CD4-positive, alpha-beta T cell treated with Interleukin-21 for 1 hour (primary cell): ENCODE data around the gene KCND1.
"Not testable (repeated sequence)": the region's sequence is repeated elsewhere in the genome, so short reads cannot be mapped to it uniquely, and the experiment has no call there.

Experiments used
- DNase-seq: peaks from one replicate; pipeline ENCODE4 v3.0.0-alpha.2; 2020

KCND1 gene

DNA sequence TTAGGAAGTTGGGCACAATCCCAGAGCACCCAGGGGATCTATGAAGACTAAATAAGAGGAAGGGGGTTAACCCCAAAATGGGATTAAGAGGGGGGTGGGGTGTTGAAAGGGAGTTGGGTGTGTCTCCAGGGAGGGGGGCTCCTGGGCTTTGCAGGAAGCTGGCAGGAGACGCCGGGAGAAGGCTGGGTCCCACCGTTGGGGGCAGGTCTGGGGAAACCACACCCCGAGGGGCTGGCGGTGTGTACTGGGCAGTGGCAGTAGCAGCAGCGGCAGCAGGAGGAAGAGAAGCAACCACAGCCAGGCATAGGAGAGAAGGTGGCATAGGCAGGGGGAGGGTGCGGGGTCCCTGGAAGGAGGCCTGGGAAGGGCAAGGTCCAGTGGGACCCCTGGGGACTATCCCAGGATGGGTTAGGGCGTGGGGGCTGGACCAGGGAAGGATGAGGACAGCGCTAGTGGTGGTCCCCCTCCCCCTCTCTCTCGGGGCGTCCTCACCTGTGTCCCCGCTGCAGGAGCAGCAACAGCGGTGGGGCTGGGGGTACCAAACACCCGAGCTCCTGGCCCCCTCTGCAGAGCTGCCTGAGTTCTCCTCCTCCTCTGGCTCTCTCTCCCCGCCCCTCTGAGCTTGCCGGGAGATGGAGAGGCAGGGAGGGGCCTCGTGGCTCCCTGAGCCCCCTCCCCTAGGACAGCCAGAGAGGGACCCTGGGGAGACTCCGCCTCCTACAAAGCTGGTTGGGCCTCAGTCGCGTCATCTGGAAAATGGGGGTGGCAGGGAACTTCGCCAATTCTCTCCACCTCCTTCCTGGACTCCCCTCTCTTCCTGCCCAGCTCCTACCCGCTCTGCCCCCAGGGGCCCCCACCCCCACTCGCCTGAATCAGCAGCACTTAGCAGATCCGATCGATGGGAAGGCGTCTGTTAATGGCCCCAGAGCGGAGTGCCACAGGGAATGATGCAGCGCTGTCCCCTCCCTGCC, at the start of gene KCND1:
KCND1 (minus strand) TSS at position 596 of the 971 bp plus-strand sequence. CDS start 1,573 bp downstream, outside the sequence.
- no peak for DNase-seq

DNA sequence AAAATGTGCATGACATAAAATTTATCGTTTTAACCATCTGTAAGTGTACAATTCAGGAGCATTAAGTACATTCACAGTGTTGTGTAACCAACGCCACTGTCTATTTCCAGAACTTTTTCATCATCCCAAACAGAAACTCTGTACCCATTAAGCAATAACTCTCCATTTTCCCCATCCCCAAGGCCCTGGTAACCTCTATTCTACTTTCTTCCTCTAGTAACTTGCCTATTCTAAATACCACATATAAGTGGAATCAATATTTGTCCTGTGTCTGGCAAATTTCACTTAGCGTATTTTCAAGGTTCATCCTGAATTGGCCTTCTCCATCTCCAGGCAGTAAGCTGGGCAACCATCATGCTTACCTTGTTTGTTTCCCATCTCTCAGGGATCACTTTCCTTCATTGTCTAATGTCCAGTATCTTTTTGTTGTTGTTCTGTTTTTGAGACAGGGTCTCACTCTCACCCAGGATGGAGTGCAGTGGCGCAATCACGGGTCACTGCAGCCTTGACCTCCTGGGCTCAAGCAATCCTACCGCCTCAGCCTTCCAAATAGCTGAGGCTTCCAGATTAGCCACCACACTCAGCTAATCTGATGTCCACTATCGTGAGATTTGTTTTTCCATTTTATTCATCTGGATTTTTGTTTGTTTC, 48.1 kb upstream of the KCND1 start:
- no peak for DNase-seq

DNA sequence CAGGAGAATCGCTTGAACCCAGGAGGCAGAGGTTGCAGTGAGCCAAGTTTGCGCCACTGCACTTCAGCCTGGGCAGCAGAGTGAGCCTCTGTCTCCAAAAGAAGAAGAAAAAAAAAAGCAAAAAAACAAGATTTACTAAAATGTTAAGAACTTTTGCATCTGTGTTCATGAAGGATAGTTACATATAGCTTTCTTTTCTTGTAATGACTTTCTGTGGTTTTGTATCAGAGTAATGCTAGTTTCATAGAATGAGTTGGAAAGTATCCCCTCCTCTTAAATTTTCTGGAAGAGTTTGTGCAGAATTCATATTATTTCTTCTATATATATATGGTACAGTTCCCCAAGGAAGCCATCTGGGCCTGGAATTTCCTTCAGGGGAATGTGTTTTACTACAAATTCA, 47.4 kb upstream of the KCND1 start:
- DNase-seq: no peak

DNA sequence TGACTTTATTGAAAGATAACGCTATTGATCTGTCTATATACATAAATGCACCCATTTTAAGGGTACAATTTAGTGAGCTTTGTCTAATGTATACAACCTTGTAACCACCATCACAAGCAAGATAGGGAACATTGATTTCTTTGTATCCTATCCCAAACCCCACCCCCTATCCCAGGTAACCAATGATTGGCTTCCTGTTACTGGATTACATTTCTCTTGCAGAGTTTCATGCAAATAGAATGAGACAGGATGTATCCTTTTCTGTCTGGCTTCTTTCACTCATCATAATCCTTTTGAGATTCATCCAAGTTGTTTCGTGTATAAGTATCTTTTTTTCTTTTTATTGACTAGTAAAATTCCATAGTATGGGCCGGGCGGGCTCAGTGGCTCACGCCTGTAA, 32.1 kb upstream of the KCND1 start:
- DNase-seq: no peak

DNA sequence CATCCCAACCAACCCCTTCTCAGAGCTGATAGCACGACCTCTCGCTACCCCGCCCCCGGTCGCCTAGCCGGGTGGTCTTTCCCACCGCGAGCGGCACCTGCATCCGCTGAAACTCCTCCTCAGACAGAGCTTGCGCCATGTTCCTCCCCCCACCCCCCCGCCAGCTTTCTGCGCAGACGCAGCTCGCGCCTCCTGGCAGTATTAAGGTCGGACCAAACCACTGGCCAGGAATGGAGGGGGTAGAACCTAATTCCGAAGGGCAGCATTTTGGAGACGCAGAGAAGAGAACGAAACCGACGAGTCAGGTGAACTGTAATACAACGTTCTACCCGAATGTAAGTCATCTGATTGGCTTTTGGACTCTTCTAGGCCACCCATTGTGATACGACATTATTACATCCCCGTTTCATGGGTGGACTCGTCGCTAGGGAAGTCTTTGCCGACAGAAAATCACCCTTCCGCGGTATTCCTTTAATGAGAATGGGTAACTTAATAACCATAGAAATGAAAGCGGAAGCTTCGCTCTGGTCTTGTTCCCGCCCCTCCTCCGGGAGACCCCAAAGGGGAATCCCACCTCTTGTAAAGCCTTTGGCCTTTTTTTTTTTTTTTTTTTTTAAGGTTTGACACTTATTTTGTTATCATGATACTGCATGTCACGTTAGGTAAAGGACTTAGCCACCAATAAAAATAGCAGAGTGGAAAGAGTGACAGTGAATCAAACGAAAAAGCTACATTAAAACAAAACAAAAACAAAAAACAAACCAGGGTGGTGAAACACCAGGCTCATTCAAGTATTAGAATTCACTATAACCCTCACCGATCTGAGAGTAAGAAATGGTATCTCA, 30.7 kb upstream of the KCND1 start, which contains the start of gene GRIPAP1:
GRIPAP1 (minus strand) TSS at position 174 of the 845 bp plus-strand sequence; CDS start at position 139, 35 bp downstream.
- DNase-seq: peak; percentile 92

DNA sequence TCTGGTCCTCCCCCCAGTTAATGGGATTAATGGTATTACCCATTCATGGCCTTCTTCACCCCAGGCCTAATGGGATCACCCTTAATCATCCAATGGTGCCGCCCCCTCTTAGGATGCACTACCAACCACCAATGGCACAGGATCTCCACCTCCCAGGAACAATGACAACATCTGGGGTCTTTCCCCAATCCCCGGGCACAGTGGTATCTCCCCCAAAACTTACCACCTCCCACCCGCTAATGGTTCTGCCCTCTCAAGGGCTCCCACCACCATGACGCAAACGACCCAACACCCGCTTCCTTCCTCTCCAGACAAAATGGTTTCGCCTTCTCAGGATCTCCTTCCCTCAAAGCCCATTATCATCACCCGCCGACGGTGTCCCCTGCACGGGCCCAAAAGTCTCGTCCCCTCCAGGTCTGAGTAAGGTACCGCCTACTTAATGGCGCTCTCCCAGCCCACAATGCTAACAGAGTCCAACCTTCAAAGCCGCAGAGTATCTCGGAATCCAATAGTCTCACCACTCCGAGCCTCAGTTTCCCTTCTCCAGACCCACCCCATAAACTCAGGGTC, 30.0 kb upstream of the KCND1 start:
- peak; percentile 79 for DNase-seq

DNA sequence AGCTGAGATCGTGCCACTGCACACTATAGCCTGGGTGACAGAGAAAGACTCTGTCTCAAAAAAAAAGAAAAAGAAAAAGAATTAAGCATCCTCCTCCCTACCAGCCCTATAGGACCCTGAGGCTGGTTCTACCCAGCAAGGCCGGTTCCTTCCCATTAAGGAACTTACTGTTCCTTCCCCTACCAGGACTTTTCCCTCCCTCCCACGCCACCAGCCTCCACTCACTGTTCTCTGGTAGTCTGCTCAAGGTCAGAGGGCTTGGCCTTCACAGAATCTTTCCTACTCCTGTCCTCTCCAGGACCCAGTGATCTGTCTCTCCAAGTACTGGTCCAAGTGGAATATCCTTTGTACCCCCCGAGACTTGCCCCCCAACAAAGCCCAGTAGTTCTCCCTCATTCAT, 29.0 kb upstream of the KCND1 start:
- no peak for DNase-seq

DNA sequence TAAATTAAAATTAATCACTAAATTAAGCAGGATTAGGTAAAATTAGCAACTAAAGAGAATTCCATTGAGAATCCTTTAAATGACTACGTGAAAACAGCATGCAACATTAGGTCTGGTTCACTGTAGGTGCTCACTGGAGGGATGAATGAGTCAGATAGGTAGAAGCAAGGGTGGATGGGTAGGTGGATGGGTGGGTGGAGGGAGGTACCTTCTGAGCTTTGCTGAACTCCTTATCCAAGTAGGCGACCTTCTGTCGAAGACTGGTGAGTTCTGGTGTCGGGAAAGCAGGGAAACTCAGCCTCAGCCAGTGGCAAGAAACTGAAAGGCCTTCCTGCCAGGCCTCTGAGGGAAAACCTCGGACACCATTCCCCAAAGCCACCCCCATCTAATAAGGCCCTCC, 27.4 kb upstream of the KCND1 start:
- DNase-seq: no peak

DNA sequence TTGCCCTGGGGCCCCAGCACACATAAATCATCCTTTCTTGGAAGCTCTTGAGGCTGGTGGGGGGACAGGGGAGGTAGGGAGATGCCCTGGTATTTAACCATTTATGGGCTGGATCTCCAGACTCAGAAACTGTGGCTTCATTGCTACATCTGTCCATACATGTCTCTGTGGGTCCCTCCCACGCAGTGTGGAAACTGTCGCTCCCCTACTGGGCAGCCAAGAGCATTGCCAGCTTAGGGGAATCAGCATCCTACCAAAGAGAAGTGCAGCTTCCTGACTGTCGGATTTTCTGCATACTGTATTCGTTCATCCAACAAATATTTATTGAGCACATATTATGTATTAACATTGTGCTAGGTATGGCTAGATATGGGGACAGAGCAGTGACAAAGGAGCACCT, 26.7 kb upstream of the KCND1 start:
- no peak for DNase-seq

DNA sequence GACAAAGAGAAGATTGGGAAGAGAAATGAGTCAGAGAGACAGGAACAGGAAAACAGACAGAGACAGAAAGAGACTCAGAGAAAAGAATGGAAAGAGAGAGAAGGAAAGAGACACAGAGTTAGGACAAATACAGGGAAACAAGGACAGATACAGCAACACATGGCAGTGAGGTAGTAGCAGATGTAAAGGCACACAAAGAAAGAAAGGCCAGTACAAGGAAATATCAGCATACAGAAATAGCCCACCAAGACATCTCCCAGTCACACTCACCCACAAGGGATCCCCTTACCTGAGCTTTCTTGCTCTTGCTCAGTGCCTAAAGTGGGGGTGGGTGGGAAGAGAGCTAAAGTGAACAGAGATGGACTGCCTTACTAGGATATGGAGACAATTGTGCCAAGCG, 26.2 kb upstream of the KCND1 start:
- no peak for DNase-seq

DNA sequence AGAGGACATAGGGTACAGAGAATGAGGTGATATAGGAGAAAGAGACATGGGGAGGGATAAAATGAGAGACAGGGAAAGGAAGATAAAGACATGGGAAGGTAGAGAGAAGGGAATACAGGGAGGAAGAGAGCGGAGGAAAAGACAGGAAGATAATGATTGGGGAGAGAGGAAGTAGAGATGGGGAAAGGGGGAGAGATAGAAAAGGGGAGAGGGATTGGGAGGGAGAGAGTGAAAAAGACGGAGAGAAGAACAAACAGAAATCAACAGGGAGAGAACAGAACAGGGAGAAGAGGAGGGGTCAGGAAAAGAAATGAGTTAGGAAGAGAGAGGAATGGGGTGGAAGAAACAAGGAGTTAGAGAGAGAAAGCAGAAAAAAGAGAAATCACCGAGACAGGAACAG, 25.8 kb upstream of the KCND1 start:
- no peak for DNase-seq

DNA sequence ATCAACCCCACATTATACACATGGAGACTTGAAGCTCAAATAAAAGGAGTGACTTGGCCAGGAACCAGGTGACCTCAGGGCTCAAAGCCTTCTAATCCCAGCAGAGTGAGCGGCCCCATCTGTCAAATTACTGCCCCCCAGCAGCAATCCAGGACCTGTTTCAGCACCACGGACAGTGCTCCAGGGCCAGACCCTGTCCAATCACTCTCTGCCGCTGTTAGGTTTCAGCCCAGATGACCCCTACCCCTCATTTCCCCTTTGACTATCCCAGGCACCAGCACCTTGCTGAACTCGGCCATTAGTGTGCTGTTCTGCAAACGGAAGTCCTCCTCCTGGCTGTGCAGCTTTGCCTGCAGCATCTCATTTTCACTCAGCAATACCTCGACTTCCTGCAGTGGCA, 25.3 kb upstream of the KCND1 start:
- DNase-seq: no peak

DNA sequence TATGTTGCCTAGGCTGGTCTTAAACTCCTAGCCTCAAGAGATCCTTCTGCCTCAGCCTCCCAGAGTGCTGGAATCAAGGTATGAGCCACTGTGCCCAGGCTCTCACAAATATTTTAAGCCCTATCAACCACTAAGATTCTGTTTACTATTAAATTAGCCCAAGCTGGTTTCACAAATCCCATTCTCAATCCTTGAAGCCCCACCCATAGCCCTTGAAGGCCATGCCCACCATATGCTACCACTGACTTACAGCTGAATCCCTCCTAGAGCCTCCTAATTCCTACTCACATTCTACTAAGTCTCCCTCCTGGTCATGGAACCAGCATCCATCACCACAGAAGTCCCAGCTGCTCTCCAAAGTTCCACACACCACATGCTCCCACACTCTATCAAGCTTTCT, 20.7 kb upstream of the KCND1 start:
- DNase-seq: no peak

DNA sequence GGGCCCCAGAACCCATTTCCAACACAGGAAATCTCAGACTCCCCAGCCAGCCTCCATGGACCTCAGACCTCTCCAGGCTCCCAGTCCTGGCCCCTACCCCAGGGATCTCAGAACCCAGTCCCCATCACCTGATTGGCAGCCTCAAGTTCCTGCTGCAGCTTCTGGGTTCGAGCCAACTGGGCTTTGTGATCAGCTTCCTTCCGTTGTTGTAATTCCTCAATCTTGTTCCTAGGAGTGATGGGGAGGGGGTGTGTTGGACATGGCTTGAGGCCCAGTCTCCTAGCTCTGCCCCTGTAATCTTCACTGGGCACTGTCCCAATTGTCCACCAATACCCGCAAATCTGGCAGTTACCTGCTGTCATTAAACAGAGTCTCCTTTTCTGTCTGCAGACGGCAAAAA, 17.8 kb upstream of the KCND1 start:
- no peak for DNase-seq

DNA sequence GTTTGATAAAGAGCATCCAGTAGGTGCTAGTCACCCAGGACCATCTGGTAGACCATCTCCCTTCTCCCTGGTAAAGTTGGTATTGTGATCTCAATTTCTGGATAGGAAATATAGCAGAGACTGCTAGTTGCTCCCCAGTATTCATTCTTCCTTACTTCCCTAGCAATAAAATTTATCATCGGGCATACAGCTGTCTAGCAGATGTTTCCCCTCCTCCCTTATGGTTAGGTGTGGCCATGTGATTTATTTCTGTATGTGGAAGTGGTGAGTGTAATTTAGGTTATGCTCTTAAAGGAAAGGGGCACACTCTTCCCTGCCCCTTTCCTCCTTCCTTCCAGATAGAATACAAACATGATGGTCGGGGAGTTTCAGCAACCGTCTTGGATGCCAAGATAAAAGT, 12.3 kb upstream of the KCND1 start:
- DNase-seq: no peak

DNA sequence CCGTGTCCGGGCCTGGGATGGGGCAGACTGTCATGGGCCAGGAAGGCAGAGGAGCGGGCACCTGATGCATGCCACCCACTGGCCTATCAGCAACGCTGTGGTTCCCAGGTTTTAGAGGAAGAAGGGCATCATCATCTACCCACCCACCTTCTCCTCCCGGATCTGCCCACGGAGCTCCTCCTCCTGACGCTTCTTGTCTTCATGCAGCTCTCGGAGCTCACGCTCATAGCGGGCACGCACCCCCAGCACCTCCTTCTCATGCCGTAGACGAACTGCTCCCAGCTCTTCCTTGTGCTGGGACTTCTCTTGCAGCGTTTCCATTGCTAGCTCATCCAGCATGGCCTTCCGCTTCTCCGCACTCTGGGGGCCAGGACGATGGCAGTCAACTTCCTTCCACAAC, 11.4 kb upstream of the KCND1 start:
- DNase-seq: no peak

DNA sequence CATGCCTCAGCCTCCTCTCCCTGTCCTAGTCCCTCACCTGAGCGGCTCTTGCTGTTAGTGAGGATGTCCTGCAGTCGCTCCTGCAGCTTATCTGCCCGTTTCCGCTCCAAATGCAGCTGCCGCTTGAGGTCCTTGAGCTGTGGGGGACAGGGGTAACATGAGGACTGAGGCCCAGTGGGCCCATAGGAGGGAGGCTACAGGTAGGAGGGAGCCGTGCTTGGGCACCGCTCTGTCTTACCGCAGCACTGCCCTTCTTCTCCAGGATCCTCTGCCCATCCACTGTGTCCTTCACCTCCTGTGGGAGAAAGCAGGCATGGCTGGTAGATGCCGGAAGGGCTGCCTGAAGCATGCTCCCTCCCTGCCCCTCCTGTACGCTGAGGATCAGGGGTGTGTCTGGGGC, 9.5 kb upstream of the KCND1 start:
- DNase-seq: no peak

DNA sequence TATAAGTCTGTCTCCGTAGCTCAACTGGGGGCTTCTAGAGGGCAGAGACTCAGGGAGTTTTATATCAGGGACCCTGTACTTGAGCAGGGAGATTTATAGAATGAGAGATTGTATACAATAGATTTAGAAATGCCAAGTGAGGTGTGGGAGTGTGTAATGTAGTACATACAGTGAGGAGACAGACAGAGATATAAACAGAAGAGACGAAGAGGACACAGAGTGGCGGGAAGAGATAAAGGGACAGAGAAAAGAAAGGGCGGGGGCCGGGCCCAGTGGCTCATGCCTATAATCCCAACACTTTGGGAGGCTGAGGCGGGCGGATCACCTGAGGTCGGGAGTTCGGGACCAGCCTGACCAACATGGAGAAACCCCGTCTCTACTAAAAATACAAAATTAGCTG, 8.7 kb upstream of the KCND1 start:
- DNase-seq: not testable (repeated sequence)

DNA sequence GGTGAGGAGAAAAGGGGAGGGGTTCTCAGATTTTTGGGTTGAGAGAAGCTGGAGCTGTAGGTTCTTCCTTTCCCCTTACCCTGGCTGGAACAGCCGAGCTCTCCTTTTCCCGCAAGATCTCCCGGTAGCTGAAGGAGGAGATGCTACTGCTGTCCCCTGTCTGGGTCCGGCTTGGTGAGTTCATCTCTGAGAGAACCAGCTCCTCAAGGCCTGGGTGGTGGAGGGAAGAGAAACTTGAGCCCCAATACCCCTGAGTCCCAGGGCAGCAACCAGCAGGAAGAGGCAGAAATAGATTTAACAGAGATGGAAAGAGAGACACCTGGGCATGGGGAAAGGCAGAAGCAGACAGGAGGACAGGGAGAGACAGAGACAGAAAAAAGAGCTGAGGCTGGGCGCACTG, 6.6 kb upstream of the KCND1 start:
- DNase-seq: no peak

DNA sequence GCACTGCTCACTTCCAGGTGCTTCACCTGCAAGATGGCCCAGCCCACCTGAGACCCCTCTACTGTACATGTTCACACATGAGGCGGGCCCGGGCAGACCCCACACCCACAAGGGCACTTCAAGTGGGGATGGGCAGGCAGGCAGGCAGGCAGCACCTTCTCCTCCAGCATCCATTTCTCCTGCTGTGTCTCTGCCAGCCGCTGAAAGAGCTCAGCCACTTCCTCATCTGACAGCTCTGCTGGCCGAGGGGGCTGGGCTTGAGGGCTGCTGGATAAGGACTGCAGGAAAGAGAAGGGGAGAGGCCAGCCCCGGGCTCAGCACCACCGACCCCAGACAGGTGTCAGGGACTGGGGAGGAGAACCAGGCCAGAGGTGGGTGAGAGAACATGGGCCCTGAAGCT, 4.4 kb upstream of the KCND1 start:
- no peak for DNase-seq

DNA sequence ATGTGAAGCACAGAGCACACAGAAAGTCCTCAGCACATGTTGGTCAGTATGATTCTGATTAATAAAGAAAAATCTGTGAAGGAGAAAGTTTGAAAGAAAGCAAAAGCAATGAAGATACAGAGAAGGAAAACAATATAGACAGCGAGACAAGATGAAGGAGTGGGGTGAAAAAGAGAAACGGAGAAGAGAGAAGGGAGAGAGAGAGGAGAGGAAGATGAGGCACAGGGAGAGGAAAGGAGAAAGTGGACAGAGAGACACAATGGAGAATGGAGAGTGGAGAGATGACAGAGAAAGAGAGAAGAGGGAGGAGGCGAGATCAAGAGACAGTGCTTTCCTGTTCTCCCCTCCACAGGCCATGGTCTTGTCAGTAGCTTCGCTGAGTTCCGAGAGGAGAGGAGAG, 3.9 kb upstream of the KCND1 start:
- DNase-seq: no peak

DNA sequence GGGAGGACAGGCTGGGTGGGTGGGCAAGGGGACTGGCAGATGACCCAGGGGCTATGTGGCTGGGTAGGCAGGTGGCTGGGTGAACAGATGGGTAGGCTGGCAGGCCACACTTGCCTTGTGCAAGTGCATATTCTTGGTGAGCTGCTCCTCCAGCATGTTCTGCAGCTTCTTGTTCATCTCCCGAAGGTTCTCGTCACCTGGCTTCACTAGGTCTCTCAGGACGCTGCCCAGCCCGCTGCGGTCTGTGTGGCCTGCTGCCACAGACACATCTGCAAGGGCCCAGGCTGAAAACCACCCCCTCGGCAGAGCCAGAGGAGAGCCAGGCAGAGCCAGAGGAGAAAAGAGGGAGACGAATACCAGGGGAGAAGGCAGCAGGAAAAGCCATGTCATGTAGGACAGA, 3.4 kb upstream of the KCND1 start:
- no peak for DNase-seq

DNA sequence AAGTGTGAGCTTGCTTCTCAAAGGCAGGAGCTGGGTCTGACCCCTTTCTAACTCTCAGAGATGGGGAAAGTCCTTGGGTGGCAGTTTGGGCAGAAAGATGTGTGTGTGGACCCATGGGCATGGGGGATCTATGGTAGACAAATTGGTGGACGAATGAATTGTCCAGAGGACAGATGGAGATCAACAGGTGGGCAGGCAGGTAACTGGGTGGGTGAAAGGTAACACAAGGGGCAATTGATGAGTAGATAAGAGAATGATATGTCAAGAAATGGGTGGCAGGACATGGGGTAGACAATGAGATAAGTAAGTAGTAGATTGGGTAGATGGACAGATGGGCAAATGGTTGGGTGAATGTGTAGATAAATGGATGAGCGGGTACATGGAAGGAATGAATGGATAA, 2.9 kb upstream of the KCND1 start:
- DNase-seq: no peak
